ENCODE data around the gene CLRN2.

DNA sequence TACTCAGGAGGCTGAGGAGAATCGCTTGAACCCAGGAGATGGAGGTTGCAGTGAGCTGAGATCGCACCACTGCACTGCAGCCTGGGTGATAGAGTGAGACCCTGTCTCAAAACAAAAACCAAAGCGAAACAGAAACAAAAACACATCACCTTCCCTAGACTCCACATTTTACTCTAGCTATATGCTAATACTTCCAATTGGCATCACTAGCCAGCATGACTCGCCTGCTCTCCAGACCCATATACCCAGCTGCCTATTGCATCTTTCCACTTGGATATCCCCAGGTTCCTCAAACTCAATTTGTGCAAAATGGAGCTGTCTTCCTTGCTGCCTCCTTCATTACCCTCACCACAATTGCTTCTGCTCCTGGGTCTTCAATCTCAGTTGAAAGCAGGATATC lies 39.6 kb downstream of the CLRN2 start:
- TF ChIP-seq ZNF507 (tag; conservative IDR thresholded peaks at IDR 0.05): no peak
- TF ChIP-seq, protein P1, sequence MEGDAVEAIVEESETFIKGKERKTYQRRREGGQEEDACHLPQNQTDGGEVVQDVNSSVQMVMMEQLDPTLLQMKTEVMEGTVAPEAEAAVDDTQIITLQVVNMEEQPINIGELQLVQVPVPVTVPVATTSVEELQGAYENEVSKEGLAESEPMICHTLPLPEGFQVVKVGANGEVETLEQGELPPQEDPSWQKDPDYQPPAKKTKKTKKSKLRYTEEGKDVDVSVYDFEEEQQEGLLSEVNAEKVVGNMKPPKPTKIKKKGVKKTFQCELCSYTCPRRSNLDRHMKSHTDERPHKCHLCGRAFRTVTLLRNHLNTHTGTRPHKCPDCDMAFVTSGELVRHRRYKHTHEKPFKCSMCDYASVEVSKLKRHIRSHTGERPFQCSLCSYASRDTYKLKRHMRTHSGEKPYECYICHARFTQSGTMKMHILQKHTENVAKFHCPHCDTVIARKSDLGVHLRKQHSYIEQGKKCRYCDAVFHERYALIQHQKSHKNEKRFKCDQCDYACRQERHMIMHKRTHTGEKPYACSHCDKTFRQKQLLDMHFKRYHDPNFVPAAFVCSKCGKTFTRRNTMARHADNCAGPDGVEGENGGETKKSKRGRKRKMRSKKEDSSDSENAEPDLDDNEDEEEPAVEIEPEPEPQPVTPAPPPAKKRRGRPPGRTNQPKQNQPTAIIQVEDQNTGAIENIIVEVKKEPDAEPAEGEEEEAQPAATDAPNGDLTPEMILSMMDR (IDR thresholded peaks at IDR 0.05 in 2 of 3, conservative IDR thresholded peaks at IDR 0.05 in 1 of 3; ENCODE audit: insufficient read depth in 2 of 3, low read depth in 1 of 3, low read length in 3 of 3): no peak

Measured in K562 (cell line).